Progenitor cell of endocrine pancreas (in vitro differentiated cells): ENCODE results near the gene ADRA2C. TPM values are rescaled to one million over a fixed set of nuclear protein-coding genes. Genes with fewer than 3 reads are reported as not detected.

Experiments used
- DNase-seq: peaks from one replicate; pipeline ENCODE4 v3.0.0; 2021; ENCODE audit warnings: low spot score; ENCODE audit not compliant: unreplicated experiment
- H3K27ac Mint-ChIP-seq: 2 replicates; pipeline ENCODE4 v1.8.0; 2021; ENCODE audit warnings: mild to moderate bottlenecking, moderate library complexity, mixed read lengths
- H3K27me3 Mint-ChIP-seq: 2 replicates; pipeline ENCODE4 v1.8.0; 2021; ENCODE audit warnings: mixed read lengths
- H3K36me3 Mint-ChIP-seq: 2 replicates; pipeline ENCODE4 v1.8.0; 2022; ENCODE audit warnings: mixed read lengths; ENCODE audit not compliant: insufficient read depth
- H3K4me1 Mint-ChIP-seq: 2 replicates; pipeline ENCODE4 v1.8.0; 2021; ENCODE audit warnings: low read depth, mixed read lengths
- H3K4me3 Mint-ChIP-seq: 2 replicates; pipeline ENCODE4 v1.8.0; 2021; ENCODE audit warnings: low read depth, mild to moderate bottlenecking, moderate library complexity, mixed read lengths
- H3K9me3 Mint-ChIP-seq: 2 replicates; pipeline ENCODE4 v1.8.0; 2021; ENCODE audit warnings: low read depth, mixed read lengths
- CTCF ChIP-seq: fragments of 200-600 bp; sonication (generic); IDR thresholded peaks from one replicate; pipeline ENCODE4 v1.5.0; 2021; ENCODE audit warnings: antibody characterized with exemption, mild to moderate bottlenecking; ENCODE audit not compliant: unreplicated experiment
- total RNA-seq: library from RNA; stranded (reverse); gene quantifications from 2 replicates; pipeline ENCODE4 v1.2.1, GENCODE V29; 2021

ADRA2C gene
- total RNA-seq, 1 donor from 2014 or later, result 3.0 TPM

- peak; percentile 61 for TF ChIP-seq CTCF
- no peak overlapping the region for H3K4me3 Mint-ChIP-seq
- peaks cover 24% of the 10 kb centered on the region for H3K4me1 Mint-ChIP-seq
- no peak for DNase-seq
- H3K36me3 Mint-ChIP-seq, result no peaks in the 10 kb centered on the region
- no peaks in the 10 kb centered on the region for H3K9me3 Mint-ChIP-seq
- H3K27ac Mint-ChIP-seq, result peak overlapping the region; percentile 29
- H3K27me3 Mint-ChIP-seq, result no peaks in the 10 kb centered on the region
Measured at GRCh38 chr4:3783693-3784306, 17.6 kb downstream of the ADRA2C start.

- Mint-ChIP-seq H3K27ac (peak overlapping the region; percentile 45), H3K9me3 (no peaks in the 10 kb centered on the region), H3K27me3 (no peaks in the 10 kb centered on the region), H3K4me3 (no peak overlapping the region), H3K4me1 (peaks cover 24% of the 10 kb centered on the region), H3K36me3 (no peaks in the 10 kb centered on the region)
- no peak for TF ChIP-seq CTCF
- no peak for DNase-seq
Measured at GRCh38 chr4:3784454-3785291, 18.5 kb downstream of the ADRA2C start.

GRCh38 chr4:3785292-3785565 is 19.0 kb downstream of the ADRA2C start:
- no peak overlapping the region for H3K4me3 Mint-ChIP-seq
- no peaks in the 10 kb centered on the region for H3K36me3 Mint-ChIP-seq
- no peak overlapping the region for H3K27ac Mint-ChIP-seq
- no peaks in the 10 kb centered on the region for H3K9me3 Mint-ChIP-seq
- H3K4me1 Mint-ChIP-seq, result peaks cover 19% of the 10 kb centered on the region
- H3K27me3 Mint-ChIP-seq, result no peaks in the 10 kb centered on the region
- TF ChIP-seq CTCF, result no peak
- DNase-seq, result no peak

GRCh38 chr4:3786196-3786869 is 20.1 kb downstream of the ADRA2C start:
- Mint-ChIP-seq H3K36me3 (no peaks in the 10 kb centered on the region), H3K27me3 (peaks cover 5% of the 10 kb centered on the region), H3K4me3 (no peak overlapping the region), H3K27ac (no peak overlapping the region), H3K4me1 (peaks cover 17% of the 10 kb centered on the region), H3K9me3 (no peaks in the 10 kb centered on the region)
- DNase-seq, result no peak
- TF ChIP-seq CTCF, result peak; percentile 26

GRCh38 chr4:3787489-3788365 is 21.5 kb downstream of the ADRA2C start:
- Mint-ChIP-seq H3K9me3 (no peaks in the 10 kb centered on the region), H3K36me3 (no peaks in the 10 kb centered on the region), H3K27ac (no peak overlapping the region), H3K4me1 (peaks cover 17% of the 10 kb centered on the region), H3K27me3 (peaks cover 13% of the 10 kb centered on the region), H3K4me3 (no peak overlapping the region)
- DNase-seq, result no peak
- TF ChIP-seq CTCF, result no peak
